Trophoblast cell (in vitro differentiated cells and primary cell): ENCODE measurements around the gene ZNF574.

ENCODE experiments used
- DNase-seq, 2 donors: peaks; one replicate each; pipeline ENCODE4 v3.0.0-alpha.2; 2016
- H2AFZ ChIP-seq: 2 replicates; pipeline ENCODE4 v1.6.1; 2013; ENCODE audit warnings: low read length, moderate library complexity, mild to moderate bottlenecking; ENCODE audit not compliant: insufficient read depth, poor library complexity
- H2AK5ac ChIP-seq: 2 replicates; pipeline ENCODE4 v1.6.1; 2013; ENCODE audit warnings: mild to moderate bottlenecking, low read length
- H2BK120ac ChIP-seq: 2 replicates; pipeline ENCODE4 v1.6.1; 2013; ENCODE audit warnings: low read length, mild to moderate bottlenecking, moderate library complexity; ENCODE audit not compliant: insufficient read depth, poor library complexity
- H2BK12ac ChIP-seq: 2 replicates; pipeline ENCODE4 v1.6.1; 2013; ENCODE audit warnings: mild to moderate bottlenecking, low read length, moderate library complexity
- H2BK5ac ChIP-seq: 2 replicates; pipeline ENCODE4 v1.6.1; 2013; ENCODE audit warnings: low read length, low read depth, moderate library complexity, mild to moderate bottlenecking; ENCODE audit not compliant: poor library complexity
- H3K14ac ChIP-seq: 2 replicates; pipeline ENCODE4 v1.6.1; 2013; ENCODE audit warnings: mild to moderate bottlenecking, low read length
- H3K18ac ChIP-seq: 2 replicates; pipeline ENCODE4 v1.6.1; 2013; ENCODE audit warnings: mild to moderate bottlenecking, low read length
- H3K23ac ChIP-seq: 2 replicates; pipeline ENCODE4 v1.6.1; 2013; ENCODE audit warnings: low read length
- H3K27ac ChIP-seq: 2 replicates; pipeline ENCODE4 v1.5.1; 2013; ENCODE audit warnings: low read depth, mild to moderate bottlenecking, inconsistent platforms, low read length, moderate library complexity
- H3K27me3 ChIP-seq: 2 replicates; pipeline ENCODE4 v1.6.1; 2013; ENCODE audit warnings: inconsistent platforms, mild to moderate bottlenecking, low read length, moderate library complexity; ENCODE audit not compliant: insufficient read depth
- H3K36me3 ChIP-seq, 2 experiments: 1 replicate in 1 of 2; 2 replicates in 1 of 2; pipeline ENCODE4 v1.6.1; 2013; ENCODE audit warnings: low read length in 2 of 2, mild to moderate bottlenecking in 2 of 2, moderate library complexity in 1 of 2; ENCODE audit not compliant: insufficient read depth in 2 of 2, control insufficient read depth in 1 of 2
- H3K4ac ChIP-seq: 2 replicates; pipeline ENCODE4 v1.6.1; 2013; ENCODE audit warnings: low read depth, mild to moderate bottlenecking, low read length, moderate library complexity
- H3K4me1 ChIP-seq, 2 experiments: 1 replicate in 1 of 2; 2 replicates in 1 of 2; pipeline ENCODE4 v1.6.1; 2013; ENCODE audit warnings: low read length in 2 of 2, mild to moderate bottlenecking in 2 of 2, moderate library complexity in 1 of 2; ENCODE audit not compliant: insufficient read depth in 2 of 2, control insufficient read depth in 1 of 2
- H3K4me2 ChIP-seq: 2 replicates; pipeline ENCODE4 v1.6.1; 2013; ENCODE audit warnings: inconsistent platforms, mild to moderate bottlenecking, low read length, moderate library complexity
- H3K4me3 ChIP-seq: 2 replicates; pipeline ENCODE4 v1.5.1; 2013; ENCODE audit warnings: mild to moderate bottlenecking, low read depth, low read length, inconsistent platforms
- H3K79me1 ChIP-seq: one replicate; pipeline ENCODE4 v1.6.1; 2013; ENCODE audit warnings: low read length
- H3K79me2 ChIP-seq: 2 replicates; pipeline ENCODE4 v1.6.1; 2013; ENCODE audit warnings: low read length, mild to moderate bottlenecking; ENCODE audit not compliant: control insufficient read depth, insufficient read depth, poor library complexity
- H3K9ac ChIP-seq: 2 replicates; pipeline ENCODE4 v1.6.1; 2013; ENCODE audit warnings: mild to moderate bottlenecking, low read length
- H3K9me3 ChIP-seq: 2 replicates; pipeline ENCODE4 v1.6.1; 2013; ENCODE audit warnings: low read depth, mild to moderate bottlenecking, control low read depth, inconsistent platforms, low read length; ENCODE audit not compliant: insufficient read depth
- H4K12ac ChIP-seq: 2 replicates; pipeline ENCODE4 v1.6.1; 2013; ENCODE audit warnings: low read depth, mild to moderate bottlenecking, low read length, moderate library complexity
- H4K8ac ChIP-seq: 2 replicates; pipeline ENCODE4 v1.6.1; 2013; ENCODE audit warnings: low read depth, mild to moderate bottlenecking, low read length, moderate library complexity
- H4K91ac ChIP-seq: one replicate; pipeline ENCODE4 v1.6.1; 2013; ENCODE audit warnings: low read depth, mild to moderate bottlenecking, low read length, moderate library complexity
- WGBS: extraction: QIAGEN DNeasy Blood & Tissue Kit; methylation state at CpG from one replicate; pipeline ENCODE4 v1.1.7; 2013; ENCODE audit warnings: missing lambda C conversion rate; ENCODE audit not compliant: insufficient read length, insufficient coverage; ENCODE audit errors: extremely low coverage; 5-methylcytosine and 5-hydroxymethylcytosine counted together

The ZNF574 gene

GRCh38 chr19:42053037-42053935 is 22.7 kb upstream of the ZNF574 start:
- no peak overlapping the region for H2BK120ac ChIP-seq
- H2BK5ac ChIP-seq = no peak overlapping the region
- H4K91ac ChIP-seq = no peak overlapping the region
- no peak overlapping the region for H2AK5ac ChIP-seq
- H3K4me1 ChIP-seq = no peaks in the 10 kb centered on the region
- H3K4me3 ChIP-seq = no peak overlapping the region
- H3K14ac ChIP-seq = no peak overlapping the region
- H2AFZ ChIP-seq = no peak overlapping the region
- no peak overlapping the region for H3K18ac ChIP-seq
- no peak overlapping the region for H3K4ac ChIP-seq
- no peak overlapping the region for H4K8ac ChIP-seq
- H3K4me2 ChIP-seq = no peak overlapping the region
- H3K27ac ChIP-seq = no peak overlapping the region
- H3K79me1 ChIP-seq = no peaks in the 10 kb centered on the region
- no peak overlapping the region for H2BK12ac ChIP-seq
- H3K23ac ChIP-seq = no peak overlapping the region
- peaks cover 3% of the 10 kb centered on the region for H3K9me3 ChIP-seq
- H3K27me3 ChIP-seq = no peaks in the 10 kb centered on the region
- H4K12ac ChIP-seq = no peak overlapping the region
- DNase-seq = no peak
- H3K36me3 ChIP-seq = no peaks in the 10 kb centered on the region
- H3K9ac ChIP-seq = no peak overlapping the region
- H3K79me2 ChIP-seq = no peaks in the 10 kb centered on the region
- WGBS = no CpG with 5 or more reads among the region's 17 CpGs

GRCh38 chr19:42054205-42054604 is 21.8 kb upstream of the ZNF574 start:
- no peak overlapping the region for H4K8ac ChIP-seq
- no peak overlapping the region for H3K18ac ChIP-seq
- no peak for DNase-seq
- H2BK120ac ChIP-seq = no peak overlapping the region
- H3K4me2 ChIP-seq = no peak overlapping the region
- no peaks in the 10 kb centered on the region for H3K36me3 ChIP-seq
- H3K27me3 ChIP-seq = no peaks in the 10 kb centered on the region
- H3K9ac ChIP-seq = no peak overlapping the region
- H3K4me1 ChIP-seq = no peaks in the 10 kb centered on the region
- no peak overlapping the region for H2AK5ac ChIP-seq
- no peak overlapping the region for H3K4me3 ChIP-seq
- H3K9me3 ChIP-seq = peaks cover 3% of the 10 kb centered on the region
- H3K27ac ChIP-seq = no peak overlapping the region
- no peak overlapping the region for H3K23ac ChIP-seq
- no CpG with 5 or more reads among the region's 18 CpGs for WGBS
- no peak overlapping the region for H2BK5ac ChIP-seq
- H4K12ac ChIP-seq = no peak overlapping the region
- no peak overlapping the region for H3K4ac ChIP-seq
- no peak overlapping the region for H4K91ac ChIP-seq
- H3K79me1 ChIP-seq = no peaks in the 10 kb centered on the region
- no peak overlapping the region for H3K14ac ChIP-seq
- no peak overlapping the region for H2AFZ ChIP-seq
- no peaks in the 10 kb centered on the region for H3K79me2 ChIP-seq
- H2BK12ac ChIP-seq = no peak overlapping the region

- Histone ChIP-seq H2AK5ac (no peak overlapping the region), H3K14ac (no peak overlapping the region), H4K8ac (no peak overlapping the region), H3K79me1 (no peaks in the 10 kb centered on the region), H3K27ac (no peak overlapping the region), H2BK5ac (no peak overlapping the region), H3K9ac (no peak overlapping the region), H3K4me2 (no peak overlapping the region), H3K18ac (no peak overlapping the region), H2BK12ac (no peak overlapping the region), H3K27me3 (no peaks in the 10 kb centered on the region), H3K4me3 (no peak overlapping the region), H3K23ac (no peak overlapping the region), H3K79me2 (no peaks in the 10 kb centered on the region), H2AFZ (no peak overlapping the region), H3K4me1 (no peaks in the 10 kb centered on the region), H3K4ac (no peak overlapping the region), H3K9me3 (peaks cover 4% of the 10 kb centered on the region), H4K12ac (no peak overlapping the region), H3K36me3 (no peaks in the 10 kb centered on the region), H4K91ac (no peak overlapping the region), H2BK120ac (no peak overlapping the region)
- no peak for DNase-seq
- WGBS = no CpG with 5 or more reads among the region's 7 CpGs
Observed at GRCh38 chr19:42057846-42058245, 18.1 kb upstream of the ZNF574 start.

- no peak overlapping the region for H3K23ac ChIP-seq
- no peak overlapping the region for H4K91ac ChIP-seq
- peaks cover 1% of the 10 kb centered on the region for H3K9me3 ChIP-seq
- no peak overlapping the region for H2BK12ac ChIP-seq
- no peaks in the 10 kb centered on the region for H3K79me1 ChIP-seq
- no peak overlapping the region for H3K4me2 ChIP-seq
- no peak overlapping the region for H3K18ac ChIP-seq
- H3K79me2 ChIP-seq = no peaks in the 10 kb centered on the region
- no CpG with 5 or more reads among the region's 13 CpGs for WGBS
- H2BK5ac ChIP-seq = no peak overlapping the region
- no peaks in the 10 kb centered on the region for H3K4me1 ChIP-seq
- H3K9ac ChIP-seq = no peak overlapping the region
- H2BK120ac ChIP-seq = no peak overlapping the region
- H2AFZ ChIP-seq = no peak overlapping the region
- no peak overlapping the region for H4K8ac ChIP-seq
- no peak overlapping the region for H4K12ac ChIP-seq
- H3K36me3 ChIP-seq = no peaks in the 10 kb centered on the region
- no peak overlapping the region for H2AK5ac ChIP-seq
- no peak overlapping the region for H3K4ac ChIP-seq
- no peak overlapping the region for H3K27ac ChIP-seq
- no peak overlapping the region for H3K4me3 ChIP-seq
- no peaks in the 10 kb centered on the region for H3K27me3 ChIP-seq
- no peak overlapping the region for H3K14ac ChIP-seq
- no peak for DNase-seq
Observed at GRCh38 chr19:42059196-42059595, 16.8 kb upstream of the ZNF574 start.
